ENCODE data around the gene TMBIM4.
"Not testable (repeated sequence)": the region's sequence is repeated elsewhere in the genome, so short reads cannot be mapped to it uniquely, and the experiment has no call there.

TMBIM4 gene

GRCh38 chr12:66182956-66183355 lies 13.2 kb upstream of the TMBIM4 start:
- no peak for DNase-seq

GRCh38 chr12:66176105-66176900 lies 6.5 kb upstream of the TMBIM4 start:
- DNase-seq, result no peak

- not testable (repeated sequence) for DNase-seq
Measured at GRCh38 chr12:66174391-66175325, 4.9 kb upstream of the TMBIM4 start.

- DNase-seq, result no peak
Measured at GRCh38 chr12:66170606-66171005, 810 bp upstream of the TMBIM4 start.

- DNase-seq, result no peak
Measured at GRCh38 chr12:66168410-66168809, 1.4 kb downstream of the TMBIM4 start.

GRCh38 chr12:66166561-66166960 lies 3.2 kb downstream of the TMBIM4 start:
- DNase-seq, result no peak

- DNase-seq, result no peak
Measured at GRCh38 chr12:66165141-66165540, 4.7 kb downstream of the TMBIM4 start.

GRCh38 chr12:66164349-66164821 lies 5.4 kb downstream of the TMBIM4 start:
- DNase-seq, result no peak

- no peak for DNase-seq
Measured at GRCh38 chr12:66163289-66163688, 6.5 kb downstream of the TMBIM4 start.

- no peak for DNase-seq
Measured at GRCh38 chr12:66162701-66163100, 7.1 kb downstream of the TMBIM4 start.

GRCh38 chr12:66160704-66161103 lies 9.1 kb downstream of the TMBIM4 start:
- DNase-seq, result no peak

- DNase-seq, result no peak
Measured at GRCh38 chr12:66159123-66159522, 10.7 kb downstream of the TMBIM4 start.

- no peak for DNase-seq
Measured at GRCh38 chr12:66156654-66157053, 13.1 kb downstream of the TMBIM4 start.

- DNase-seq, result no peak
Measured at GRCh38 chr12:66154776-66155175, 15.0 kb downstream of the TMBIM4 start.

GRCh38 chr12:66152732-66153131 lies 17.1 kb downstream of the TMBIM4 start:
- DNase-seq, result no peak

- DNase-seq, result no peak
Measured at GRCh38 chr12:66149702-66150398, 19.9 kb downstream of the TMBIM4 start.

- peak in 1 of 2 experiments; percentile 33 for DNase-seq
Measured at GRCh38 chr12:66144791-66145754, 24.7 kb downstream of the TMBIM4 start.

- DNase-seq, result no peak
Measured at GRCh38 chr12:66143868-66144267, 25.9 kb downstream of the TMBIM4 start.

GRCh38 chr12:66142826-66143225 lies 27.0 kb downstream of the TMBIM4 start:
- no peak for DNase-seq

GRCh38 chr12:66141299-66141698 lies 28.5 kb downstream of the TMBIM4 start:
- DNase-seq, result no peak

- no peak for DNase-seq
Measured at GRCh38 chr12:66140731-66141130, 29.1 kb downstream of the TMBIM4 start.

- no peak for DNase-seq
Measured at GRCh38 chr12:66139328-66139727, 30.5 kb downstream of the TMBIM4 start.
